Esophagus squamous epithelium (tissue), 5 donors: ENCODE results near the gene KLRC2. TPM values are rescaled to one million over a fixed set of nuclear protein-coding genes. Genes with fewer than 3 reads are reported as not detected.
"Not testable (repeated sequence)": the region's sequence is repeated elsewhere in the genome, so short reads cannot be mapped to it uniquely, and the experiment has no call there.

Source experiments
- DNase-seq: peaks from one replicate; lab custom pipeline; 2025; lab: John Stamatoyannopoulos, UW
- H3K27ac ChIP-seq, 4 donors: fragments of 200-600 bp; sonication (generic); one replicate each; pipeline ENCODE4 v1.5.1; 2016 to 2019; ENCODE audit warnings: mild to moderate bottlenecking in 1 of 4
- H3K27me3 ChIP-seq, 4 donors: fragments of 200-600 bp; sonication (generic); 1 replicate in 3 of 4; 2 replicates in 1 of 4; pipeline versions ENCODE4 v1.5.1 to v1.6.0; 2017 to 2021; ENCODE audit warnings: antibody characterized with exemption in 1 of 4
- H3K36me3 ChIP-seq, 3 donors: fragments of 200-600 bp; sonication (generic); one replicate each; pipeline ENCODE4 v1.5.1; 2016 to 2019
- H3K4me1 ChIP-seq, 3 donors: fragments of 200-600 bp; sonication (generic); one replicate each; pipeline ENCODE4 v1.5.1; 2017 to 2019
- H3K4me3 ChIP-seq, 4 donors: fragments of 200-600 bp; sonication (generic); 1 replicate in 3 of 4; 2 replicates in 1 of 4; pipeline ENCODE4 v1.5.1; 2016 to 2019; ENCODE audit warnings: mild to moderate bottlenecking in 2 of 4, moderate library complexity in 1 of 4
- H3K9me3 ChIP-seq, 3 donors: fragments of 200-600 bp; sonication (generic); one replicate each; pipeline ENCODE4 v1.5.1; 2016 to 2019
- POLR2A ChIP-seq, 4 donors: fragments of 450-650 bp; IDR thresholded peaks; one replicate each; pipeline ENCODE4 v1.6.1; 2017; ENCODE audit warnings: antibody characterized with exemption in 4 of 4, mild to moderate bottlenecking in 4 of 4, moderate library complexity in 3 of 4
- WGBS, 2 donors: methylation state at CpG; one replicate each; pipeline ENCODE4 v1.1.5; 2018; 5-methylcytosine and 5-hydroxymethylcytosine counted together
- intact Hi-C: fragments of 100-400 bp; cut with DNase I; formaldehyde crosslinking; loops from one replicate; pipeline ENCODE4 v1.15.0; 2022
- total RNA-seq, 4 donors: library from RNA; depleted of rRNA; stranded (reverse); fragments of >200 nt; gene quantifications; one replicate each; pipeline ENCODE4 v1.1.0, GENCODE V29; 2016
- TF ChIP-seq, protein P1 (sequence below), 6 experiments: fragments of 450-650 bp in 4 of 6; fragments of 200-600 bp in 2 of 6; sonication (generic) in 2 of 6; IDR thresholded peaks; one replicate each; pipeline ENCODE4 v1.5.1; 2016 to 2019; ENCODE audit warnings: antibody characterized with exemption in 6 of 6, mild to moderate bottlenecking in 4 of 6, moderate library complexity in 4 of 6
- donor health status: DM: yes; HTN: yes; CAD: no.

KLRC2 gene
- total RNA-seq, 4 donors from 2014 or later = 0.35 to 6.3 (median 0.83) TPM; not detected in 1

DNA sequence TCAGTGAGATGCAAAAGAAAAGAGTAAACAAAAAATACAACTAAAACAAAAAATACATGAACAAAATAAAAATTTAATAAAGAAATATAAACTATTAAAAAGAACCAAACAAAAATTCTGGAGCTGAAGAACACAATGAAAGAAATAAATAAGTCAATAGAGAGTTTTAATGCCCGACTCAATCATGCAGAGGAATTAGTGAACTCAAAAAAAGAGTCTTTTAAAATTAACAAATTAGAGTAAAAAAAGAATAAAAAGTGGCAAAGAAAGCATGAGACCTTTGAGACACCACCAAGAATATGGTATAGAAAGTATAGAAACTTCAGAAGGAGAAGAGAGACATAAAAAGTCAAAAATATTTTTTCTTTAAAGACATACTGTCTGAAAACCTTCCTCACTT lies 20.0 kb upstream of the KLRC2 start:
- Histone ChIP-seq H3K27me3 (no peaks in the 10 kb centered on the region), H3K36me3 (no peaks in the 10 kb centered on the region), H3K4me3 (no peak overlapping the region), H3K27ac (no peak overlapping the region), H3K9me3 (peaks cover 0 to 18% (median 0%) of the 10 kb centered on the region in 3 donors), H3K4me1 (no peaks in the 10 kb centered on the region)
- WGBS, 2 donors = 74 to 75% methylated on average over 1 of the region's 1 CpG
- DNase-seq = no peak
- TF ChIP-seq, protein P1, sequence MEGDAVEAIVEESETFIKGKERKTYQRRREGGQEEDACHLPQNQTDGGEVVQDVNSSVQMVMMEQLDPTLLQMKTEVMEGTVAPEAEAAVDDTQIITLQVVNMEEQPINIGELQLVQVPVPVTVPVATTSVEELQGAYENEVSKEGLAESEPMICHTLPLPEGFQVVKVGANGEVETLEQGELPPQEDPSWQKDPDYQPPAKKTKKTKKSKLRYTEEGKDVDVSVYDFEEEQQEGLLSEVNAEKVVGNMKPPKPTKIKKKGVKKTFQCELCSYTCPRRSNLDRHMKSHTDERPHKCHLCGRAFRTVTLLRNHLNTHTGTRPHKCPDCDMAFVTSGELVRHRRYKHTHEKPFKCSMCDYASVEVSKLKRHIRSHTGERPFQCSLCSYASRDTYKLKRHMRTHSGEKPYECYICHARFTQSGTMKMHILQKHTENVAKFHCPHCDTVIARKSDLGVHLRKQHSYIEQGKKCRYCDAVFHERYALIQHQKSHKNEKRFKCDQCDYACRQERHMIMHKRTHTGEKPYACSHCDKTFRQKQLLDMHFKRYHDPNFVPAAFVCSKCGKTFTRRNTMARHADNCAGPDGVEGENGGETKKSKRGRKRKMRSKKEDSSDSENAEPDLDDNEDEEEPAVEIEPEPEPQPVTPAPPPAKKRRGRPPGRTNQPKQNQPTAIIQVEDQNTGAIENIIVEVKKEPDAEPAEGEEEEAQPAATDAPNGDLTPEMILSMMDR (IDR thresholded peaks at IDR 0.05) = no peak
- no peak for TF ChIP-seq POLR2A (IDR thresholded peaks at IDR 0.05)
- intact Hi-C loops = no loop called here

DNA sequence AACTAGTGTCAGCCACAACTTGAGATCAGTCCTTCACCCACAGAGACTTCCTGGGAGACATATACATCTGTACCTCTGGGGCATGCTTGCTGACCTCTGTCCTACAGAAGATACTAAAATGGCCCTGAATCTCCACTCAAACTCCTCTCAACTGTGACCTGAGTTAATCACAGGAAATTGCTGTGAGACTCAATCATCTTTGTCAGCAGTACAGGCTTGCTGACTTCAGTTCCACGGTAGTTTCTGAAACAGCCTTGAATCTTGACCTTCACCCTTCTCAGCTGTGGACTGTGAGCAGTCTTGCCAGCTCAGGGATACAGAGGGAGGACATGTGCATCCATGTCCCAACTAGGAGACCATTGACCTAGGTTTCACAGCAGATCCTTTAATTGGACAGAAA lies 18.7 kb upstream of the KLRC2 start:
- TF ChIP-seq, protein P1 (IDR thresholded peaks at IDR 0.05) = no peak
- no peak for TF ChIP-seq POLR2A (IDR thresholded peaks at IDR 0.05)
- Histone ChIP-seq H3K27ac (no peak overlapping the region), H3K9me3 (peaks cover 0 to 18% (median 0%) of the 10 kb centered on the region in 3 donors), H3K4me1 (no peaks in the 10 kb centered on the region), H3K4me3 (no peak overlapping the region), H3K27me3 (no peaks in the 10 kb centered on the region), H3K36me3 (no peaks in the 10 kb centered on the region)
- intact Hi-C loops = no loop called here
- no peak for DNase-seq
- WGBS, 2 donors = 80 to 100% methylated on average over 1 of the region's 1 CpG

DNA sequence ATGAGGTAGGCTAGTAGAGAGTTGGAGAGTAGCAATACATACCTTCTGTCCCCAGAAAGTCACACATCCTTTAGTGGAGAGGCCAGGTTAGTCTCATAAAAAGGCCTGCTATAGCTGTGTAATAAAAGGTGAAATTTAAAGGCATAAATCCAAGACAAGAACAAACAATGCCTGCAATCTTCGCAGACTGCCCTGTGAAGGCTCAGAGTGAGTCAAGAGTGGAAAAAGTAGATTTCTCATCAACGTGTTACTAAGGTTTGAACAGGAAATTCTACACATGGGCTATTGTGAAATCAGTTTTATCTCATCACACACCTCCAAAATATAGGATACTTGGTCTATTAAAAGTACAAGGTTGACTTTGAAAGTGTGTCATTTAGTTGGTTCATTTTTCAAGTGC lies 17.3 kb upstream of the KLRC2 start, which contains the start of gene KLRC1:
Gene KLRC1, minus strand, starts transcription at position 222 of the 400 bp plus-strand sequence. CDS start 2,221 bp downstream, outside the sequence.
- intact Hi-C loops = no loop called here
- H3K36me3 ChIP-seq = no peaks in the 10 kb centered on the region
- no peak for TF ChIP-seq POLR2A (IDR thresholded peaks at IDR 0.05)
- TF ChIP-seq, protein P1 (IDR thresholded peaks at IDR 0.05) = no peak
- no peak within 1 kb of the TSS for H3K4me3 ChIP-seq
- peaks cover 0 to 18% (median 0%) of the 10 kb centered on the region in 3 donors for H3K9me3 ChIP-seq
- no peak within 1 kb of the TSS for H3K27ac ChIP-seq
- no peaks in the 10 kb centered on the region for H3K27me3 ChIP-seq
- DNase-seq = no peak
- H3K4me1 ChIP-seq = no peaks in the 10 kb centered on the region
- 35 to 40% methylated on average over 2 of the region's 2 CpGs for WGBS, 2 donors

DNA sequence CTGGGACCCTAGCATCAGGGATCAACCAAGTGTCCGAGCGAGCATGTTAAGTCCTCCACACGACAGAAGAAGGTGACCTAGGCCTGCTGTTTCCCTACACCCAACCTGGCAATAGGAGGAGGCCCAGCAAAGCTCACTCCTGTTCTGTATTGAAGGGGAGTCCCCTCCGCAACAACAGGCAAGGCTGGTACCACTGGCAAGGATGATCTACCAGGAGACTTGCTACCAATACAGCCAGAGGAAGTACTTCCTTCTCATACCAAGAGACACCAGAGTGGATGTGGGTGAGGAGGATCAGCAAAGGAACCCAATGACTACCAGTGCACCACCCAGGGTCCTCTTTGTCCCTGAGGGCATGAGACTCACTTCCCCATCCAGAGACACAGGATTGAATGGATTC lies 12.4 kb upstream of the KLRC2 start:
- Histone ChIP-seq H3K27me3 (no peaks in the 10 kb centered on the region), H3K36me3 (no peaks in the 10 kb centered on the region), H3K9me3 (no peaks in the 10 kb centered on the region), H3K4me1 (no peaks in the 10 kb centered on the region), H3K27ac (no peak overlapping the region), H3K4me3 (no peak overlapping the region)
- intact Hi-C loops = no loop called here
- WGBS, 2 donors = 86 to 100% methylated on average over 1 to 3 of the region's 4 CpGs
- no peak for DNase-seq
- TF ChIP-seq POLR2A (IDR thresholded peaks at IDR 0.05) = no peak
- TF ChIP-seq, protein P1 (IDR thresholded peaks at IDR 0.05) = no peak

DNA sequence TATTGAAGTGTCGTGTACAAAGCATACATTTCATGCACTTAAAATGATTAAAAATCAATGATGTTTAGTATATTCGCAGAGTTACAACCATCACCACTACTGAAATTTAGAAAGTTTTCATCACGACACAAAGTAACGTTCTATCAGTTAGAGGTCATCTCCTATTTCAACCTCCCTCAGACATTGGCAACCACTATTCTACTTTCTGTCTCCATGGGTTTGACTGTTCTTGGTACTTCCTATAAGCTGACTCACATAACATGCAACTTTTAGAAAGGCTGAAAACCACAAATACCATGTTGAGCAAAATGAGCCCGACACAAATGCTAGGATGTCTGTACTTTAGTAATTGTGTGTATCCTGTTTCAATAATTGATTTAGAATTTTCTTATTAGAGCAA lies 10.2 kb upstream of the KLRC2 start:
- WGBS, 2 donors = 83 to 90% methylated on average over 5 of the region's 5 CpGs
- intact Hi-C loops, H3K9me3 ChIP-seq, H3K4me1 ChIP-seq, H3K36me3 ChIP-seq, H3K4me3 ChIP-seq, DNase-seq, H3K27me3 ChIP-seq, H3K27ac ChIP-seq: not testable (repeated sequence)

DNA sequence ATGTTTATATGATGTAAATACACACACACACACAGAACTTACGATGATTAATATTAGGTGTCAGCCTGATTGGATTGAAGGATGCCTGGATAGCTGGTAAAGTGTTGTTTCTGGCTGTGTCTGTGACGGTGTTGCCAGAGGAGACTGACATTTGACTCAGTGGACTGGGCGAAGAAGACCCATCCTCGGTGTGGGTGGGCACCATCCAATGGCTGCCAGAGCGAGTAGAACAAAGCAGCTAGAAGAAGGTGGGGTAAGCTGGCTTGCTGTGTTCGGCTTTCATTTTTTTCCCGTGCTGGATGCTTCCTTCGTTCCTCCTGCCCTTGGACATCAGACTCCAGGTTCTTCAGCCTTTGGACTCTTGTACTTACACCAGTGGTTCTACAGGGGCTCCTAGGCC lies 5.3 kb upstream of the KLRC2 start:
- WGBS, 2 donors = 88 to 91% methylated on average over 8 of the region's 8 CpGs
- H3K27ac ChIP-seq, intact Hi-C loops, H3K4me1 ChIP-seq, H3K9me3 ChIP-seq, DNase-seq, H3K27me3 ChIP-seq, H3K4me3 ChIP-seq, H3K36me3 ChIP-seq: not testable (repeated sequence)

DNA sequence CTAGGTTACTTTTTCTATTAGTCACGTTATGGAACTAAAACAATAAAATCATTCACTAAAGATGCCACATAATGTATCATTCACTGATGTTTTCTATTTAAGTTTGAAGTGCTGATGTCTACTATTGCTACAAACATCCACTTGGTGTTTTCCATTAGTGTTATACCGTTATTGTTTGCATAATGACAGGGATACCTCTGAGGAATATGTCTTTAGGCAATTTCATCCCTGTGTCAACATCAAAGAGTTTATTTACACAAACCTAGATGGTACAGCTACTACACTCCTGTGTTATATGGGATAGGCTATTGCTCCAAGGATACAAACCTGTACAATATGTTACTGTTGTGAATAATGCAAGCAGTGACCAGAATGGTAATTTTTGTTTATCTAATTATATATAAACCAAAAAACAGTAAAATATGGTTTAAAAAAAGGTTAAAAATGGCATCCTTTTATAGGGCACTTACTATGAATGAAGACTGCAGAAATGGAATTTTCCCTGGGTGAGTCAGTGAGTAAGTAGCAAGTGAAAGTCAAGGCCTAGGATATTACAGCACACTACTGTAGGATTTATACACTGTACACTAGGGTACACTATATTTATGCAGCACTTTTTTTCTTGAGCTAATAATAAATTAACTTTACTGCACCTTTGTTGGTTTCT lies 3.9 kb upstream of the KLRC2 start:
- H3K27ac ChIP-seq, H3K9me3 ChIP-seq, H3K4me3 ChIP-seq, H3K36me3 ChIP-seq, H3K4me1 ChIP-seq, H3K27me3 ChIP-seq, DNase-seq, intact Hi-C loops: not testable (repeated sequence)
- 44 to 53% methylated on average over 2 of the region's 2 CpGs for WGBS, 2 donors

DNA sequence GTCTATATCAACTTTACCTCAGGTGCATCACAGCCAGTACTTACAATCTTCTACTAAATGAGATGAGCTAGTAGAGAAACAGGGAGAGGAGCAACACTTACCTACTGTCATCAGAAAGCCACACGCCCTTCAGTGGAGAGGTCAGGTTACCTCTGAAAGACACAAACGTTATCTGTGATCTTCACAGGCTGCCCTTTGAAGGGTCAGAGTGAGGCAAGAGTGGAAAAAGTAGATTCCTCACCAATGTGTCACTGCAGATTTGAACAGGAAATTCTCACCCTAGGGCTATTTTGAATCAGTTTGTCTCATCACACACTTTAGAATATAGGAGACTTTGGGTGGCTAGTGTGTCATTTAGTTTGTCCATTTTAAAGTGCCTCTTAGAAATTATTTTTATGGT lies 1.8 kb upstream of the KLRC2 start:
- H3K36me3 ChIP-seq, H3K4me1 ChIP-seq, DNase-seq, H3K4me3 ChIP-seq, H3K9me3 ChIP-seq, intact Hi-C loops, H3K27me3 ChIP-seq, H3K27ac ChIP-seq: not testable (repeated sequence)
- no CpG with 5 or more reads among the region's 2 CpGs for WGBS, 2 donors

DNA sequence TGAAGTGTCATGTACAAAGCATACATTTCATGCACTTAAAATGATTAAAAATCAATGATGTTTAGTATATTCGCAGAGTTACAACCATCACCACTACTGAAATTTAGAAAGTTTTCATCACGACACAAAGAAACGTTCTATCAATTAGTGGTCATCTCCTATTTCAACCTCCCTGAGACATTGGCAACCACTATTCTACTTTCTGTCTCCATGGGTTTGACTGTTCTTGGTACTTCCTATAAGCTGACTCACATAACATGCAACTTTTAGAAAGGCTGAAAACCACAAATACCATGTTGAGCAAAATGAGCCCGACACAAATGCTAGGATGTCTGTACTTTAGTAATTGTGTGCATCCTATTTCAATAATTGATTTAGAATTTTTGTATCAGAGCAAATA lies 5.2 kb downstream of the KLRC2 start:
- H3K4me3 ChIP-seq, intact Hi-C loops, H3K27ac ChIP-seq, H3K9me3 ChIP-seq, DNase-seq, H3K27me3 ChIP-seq, H3K4me1 ChIP-seq, H3K36me3 ChIP-seq: not testable (repeated sequence)
- WGBS, 2 donors = 85% methylated on average over 4 of the region's 4 CpGs
